ENCODE measurements around the gene SSBP3. TPM values are rescaled to one million over a fixed set of nuclear protein-coding genes. Genes with fewer than 3 reads are reported as not detected.

The SSBP3 gene
- total RNA-seq, 1 donor from 2014 or later: 57.0 TPM

DNA sequence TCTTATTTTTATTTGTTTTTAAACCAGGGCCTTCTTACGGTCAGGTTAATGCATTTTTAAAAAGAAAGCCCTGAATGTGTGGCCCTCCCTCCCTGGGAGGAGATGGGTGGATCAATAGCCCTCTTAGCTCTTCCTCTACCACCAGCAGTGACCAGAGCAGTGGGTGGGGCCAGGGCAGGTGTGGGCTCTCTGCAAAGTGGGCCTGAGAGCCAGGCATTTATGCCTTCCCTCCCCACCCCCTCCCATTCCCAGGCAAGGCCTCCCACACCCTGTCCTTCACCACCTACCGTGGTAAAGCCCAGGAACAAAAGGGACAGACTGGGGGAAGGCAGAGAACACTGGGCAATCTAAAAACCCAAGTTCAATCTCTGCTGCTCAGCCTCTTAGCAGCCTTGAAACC is 63.9 kb downstream of the SSBP3 start:
- no peak for DNase-seq
- intact Hi-C loops (cut with micrococcal nuclease): no loop called here
- peak; percentile 19 for ATAC-seq

DNA sequence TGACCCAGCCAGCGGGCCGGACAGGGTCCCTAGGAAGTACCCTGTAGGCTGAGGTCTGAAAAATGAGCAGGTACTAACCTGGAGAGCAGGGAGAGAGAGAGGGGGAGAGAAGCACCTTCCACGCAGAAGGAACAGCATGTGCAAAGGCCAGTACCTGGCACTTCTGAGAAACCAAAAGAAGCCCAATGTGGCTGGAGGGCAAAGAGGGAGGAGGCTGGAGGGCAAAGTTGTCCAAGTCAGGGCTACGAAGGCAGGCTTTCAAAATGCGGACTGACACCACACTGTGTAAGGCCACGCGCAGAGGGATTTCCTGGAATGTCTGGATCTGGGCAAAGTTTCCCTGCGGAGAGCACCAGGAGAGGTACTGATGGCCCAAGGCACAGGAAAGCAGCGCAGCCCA is 64.4 kb downstream of the SSBP3 start:
- DNase-seq: no peak
- intact Hi-C loops (cut with micrococcal nuclease): no loop called here
- no peak for ATAC-seq

DNA sequence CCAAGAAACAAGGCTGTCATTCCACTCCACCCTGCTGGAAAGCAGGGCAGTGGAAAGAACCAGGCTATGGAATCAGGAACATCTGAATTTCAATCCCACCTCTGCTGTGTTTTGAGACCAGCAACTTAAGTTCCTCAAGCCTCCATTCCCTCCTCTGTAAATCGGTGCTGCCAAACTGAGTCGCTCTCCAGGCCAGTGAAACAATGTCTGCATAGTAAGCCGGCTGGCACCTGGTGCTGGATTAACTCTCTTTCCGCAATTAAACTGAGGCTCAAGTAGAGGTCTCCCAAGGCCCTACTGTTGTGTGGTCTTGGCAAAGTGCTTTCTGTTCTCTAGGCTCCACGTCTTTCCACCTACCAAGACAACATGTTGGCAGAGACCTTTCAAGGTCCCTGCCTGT is 65.3 kb downstream of the SSBP3 start:
- DNase-seq: no peak
- ATAC-seq: no peak
- intact Hi-C loops (cut with micrococcal nuclease): no loop called here

DNA sequence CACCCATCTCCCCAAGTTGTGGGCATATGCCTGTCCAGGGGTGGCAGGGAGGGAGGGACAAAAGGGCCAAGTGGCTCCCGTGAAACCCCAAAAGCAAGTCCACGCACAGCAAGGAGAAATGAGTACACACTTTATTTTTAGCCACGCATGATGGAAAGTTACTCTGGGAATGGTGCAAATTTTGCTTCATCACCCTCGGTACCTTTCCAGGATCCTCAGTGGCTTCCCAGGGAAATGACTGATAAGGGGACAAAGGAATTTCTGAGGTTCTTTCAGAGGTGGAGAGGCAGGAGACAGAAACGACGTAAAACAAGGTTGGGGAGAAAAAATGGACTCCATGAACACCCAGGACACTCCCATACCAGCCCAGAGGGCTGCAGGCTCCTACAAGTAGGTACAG is 65.8 kb downstream of the SSBP3 start:
- DNase-seq (no peak), ATAC-seq (peak; percentile 6)
- intact Hi-C loops (cut with micrococcal nuclease): no loop called here

- intact Hi-C loops (cut with micrococcal nuclease): no loop called here
- ATAC-seq: no peak
- no peak for DNase-seq
Measured at GRCh38 chr1:54339126-54339525, 67.1 kb downstream of the SSBP3 start.

DNA sequence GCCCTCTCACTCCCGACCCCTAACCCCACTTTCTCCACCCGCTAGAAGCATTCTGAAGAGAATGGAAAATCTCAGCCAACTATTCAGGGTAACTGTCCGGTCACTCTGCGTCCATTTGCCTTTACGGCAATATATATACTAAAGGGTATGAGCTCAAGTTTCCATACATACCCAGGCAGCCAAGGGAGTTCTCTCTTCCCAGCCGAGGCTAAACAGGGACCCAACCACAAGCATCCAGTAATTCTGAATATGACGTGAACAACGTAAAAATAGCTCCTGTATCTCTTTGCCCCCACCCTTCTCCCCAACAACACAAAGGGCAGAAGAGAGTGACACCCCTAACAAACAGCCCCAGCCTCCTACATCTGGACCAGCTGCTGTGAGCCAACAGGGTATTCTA is 67.7 kb downstream of the SSBP3 start:
- ATAC-seq: peak; percentile 4
- intact Hi-C loops (cut with micrococcal nuclease): no loop called here
- no peak for DNase-seq

GRCh38 chr1:54337928-54338327 is 68.3 kb downstream of the SSBP3 start:
- intact Hi-C loops (cut with micrococcal nuclease): no loop called here
- DNase-seq: no peak

GRCh38 chr1:54337034-54337433 is 69.2 kb downstream of the SSBP3 start:
- DNase-seq: no peak
- no peak for ATAC-seq
- intact Hi-C loops (cut with micrococcal nuclease): no loop called here

More at GRCh38 chr1:54337928-54338327, 68.3 kb downstream of the SSBP3 start:
- ATAC-seq: no peak

DNA sequence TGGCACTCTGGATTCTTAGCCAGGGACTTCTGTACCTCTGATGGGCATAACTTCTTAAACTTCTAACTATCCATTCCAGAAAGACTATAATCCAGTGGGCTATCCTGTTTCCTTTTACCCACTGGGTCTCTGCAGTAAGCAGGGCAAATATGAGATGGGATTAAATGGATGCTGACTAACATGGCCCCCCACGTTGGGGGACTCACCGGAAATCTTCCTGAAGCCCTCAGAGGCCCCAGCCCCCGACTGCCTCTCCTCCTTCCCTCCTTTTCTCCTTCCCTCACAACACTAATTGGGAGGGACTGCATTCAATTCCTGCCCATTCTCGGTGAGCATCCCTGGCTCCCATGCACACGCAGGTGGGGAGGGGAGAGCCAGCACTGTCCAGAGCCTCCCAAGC is 70.1 kb downstream of the SSBP3 start:
- no peak for DNase-seq
- ATAC-seq: no peak
- intact Hi-C loops (cut with micrococcal nuclease): no loop called here

DNA sequence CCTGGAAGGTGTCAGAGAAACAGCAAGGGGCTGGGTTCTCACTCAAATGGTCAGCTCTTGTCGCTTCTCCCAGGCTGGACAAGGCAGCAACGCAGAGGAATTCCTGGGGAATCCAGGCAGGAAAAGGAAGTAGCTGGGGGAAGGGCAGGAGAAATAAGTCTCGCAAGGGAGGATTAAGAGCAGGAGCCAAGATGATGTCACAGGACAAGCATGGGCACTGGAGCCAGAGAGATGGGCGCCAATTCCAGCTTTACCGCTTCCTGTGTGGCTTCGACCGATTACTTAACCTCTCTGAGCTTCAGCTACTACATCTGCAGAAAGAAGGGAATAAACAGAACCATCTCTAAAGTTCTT is 70.5 kb downstream of the SSBP3 start:
- peak; percentile 76 for ATAC-seq
- intact Hi-C loops (cut with micrococcal nuclease): no loop called here
- DNase-seq: peak; percentile 67

DNA sequence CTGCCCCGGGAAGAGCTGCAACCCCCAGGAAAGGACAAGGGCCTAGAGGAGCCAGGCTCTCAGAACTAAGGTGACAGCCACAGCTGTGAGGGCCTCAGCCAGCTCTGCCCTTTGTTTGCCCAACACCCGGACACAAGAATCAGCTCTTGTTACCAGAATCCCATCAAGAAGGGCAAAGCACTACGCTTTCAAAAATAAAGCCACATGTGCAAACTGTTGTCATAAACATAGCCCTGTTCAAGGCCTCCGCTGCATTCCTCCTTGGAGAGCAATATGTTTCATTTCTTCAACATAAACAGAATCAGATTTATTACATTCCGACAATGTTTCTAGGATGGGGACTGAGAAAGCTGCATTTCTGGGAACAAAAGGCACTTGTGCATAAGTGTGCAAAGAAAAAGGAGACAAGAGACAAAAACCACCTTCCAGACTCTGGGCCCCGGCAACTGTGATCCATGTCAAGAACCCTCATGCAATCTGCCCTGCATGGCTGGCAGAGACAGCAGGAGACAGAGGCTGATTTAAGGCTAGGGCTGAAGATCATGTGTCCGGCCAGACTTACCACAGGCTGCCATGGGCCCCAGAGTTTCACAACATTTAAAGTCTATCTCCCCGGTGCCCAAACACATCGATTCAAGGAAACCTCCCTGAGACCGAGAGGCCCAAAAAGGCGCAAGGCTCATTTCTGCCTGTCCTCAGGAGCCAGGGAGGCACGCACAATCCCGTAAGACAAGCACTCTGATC is 71.0 kb downstream of the SSBP3 start:
- peak; percentile 24 for ATAC-seq
- peak; percentile 33 for DNase-seq
- intact Hi-C loops (cut with micrococcal nuclease): no loop called here

GRCh38 chr1:54332781-54333585 is 73.2 kb downstream of the SSBP3 start:
- intact Hi-C loops (cut with micrococcal nuclease): no loop called here
- DNase-seq (peak; percentile 68), ATAC-seq (peak; percentile 5)

- ATAC-seq: no peak
- DNase-seq: no peak
- intact Hi-C loops (cut with micrococcal nuclease): no loop called here
Measured at GRCh38 chr1:54331843-54332463, 74.2 kb downstream of the SSBP3 start.

GRCh38 chr1:54331091-54331772 is 75.0 kb downstream of the SSBP3 start:
- DNase-seq (no peak), ATAC-seq (peak; percentile 8)
- intact Hi-C loops (cut with micrococcal nuclease): no loop called here

GRCh38 chr1:54329312-54330003 is 76.7 kb downstream of the SSBP3 start:
- no peak for DNase-seq
- ATAC-seq: no peak
- intact Hi-C loops (cut with micrococcal nuclease): no loop called here

DNA sequence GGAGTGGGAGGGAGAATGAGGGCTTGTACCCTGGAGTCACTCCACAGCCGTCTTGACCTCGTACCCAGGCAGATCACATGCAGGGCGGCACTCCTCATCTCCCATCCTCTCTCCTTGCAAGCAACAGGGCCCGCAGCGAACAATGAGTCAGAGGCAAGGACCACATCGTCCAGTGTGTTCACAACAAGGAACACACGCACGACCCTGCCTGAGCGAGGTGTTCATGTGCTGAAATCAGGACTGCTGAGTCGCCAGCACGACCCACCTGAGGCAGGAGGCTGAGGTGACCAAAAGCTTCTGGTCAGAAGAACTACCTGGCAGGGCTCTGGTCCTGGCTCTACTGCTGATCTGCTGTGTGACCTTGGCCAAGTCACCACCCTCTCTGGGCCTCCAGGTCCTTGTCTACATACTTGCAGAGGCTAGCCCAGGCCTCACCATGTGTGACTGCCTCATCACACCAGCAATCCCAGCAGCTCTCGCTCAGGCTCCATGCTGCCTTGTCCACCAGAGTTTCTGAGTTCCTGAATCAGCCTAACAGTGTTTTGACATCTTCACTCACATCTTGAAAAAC is 78.0 kb downstream of the SSBP3 start:
- intact Hi-C loops (cut with micrococcal nuclease): no loop called here
- ATAC-seq (no peak), DNase-seq (no peak)

DNA sequence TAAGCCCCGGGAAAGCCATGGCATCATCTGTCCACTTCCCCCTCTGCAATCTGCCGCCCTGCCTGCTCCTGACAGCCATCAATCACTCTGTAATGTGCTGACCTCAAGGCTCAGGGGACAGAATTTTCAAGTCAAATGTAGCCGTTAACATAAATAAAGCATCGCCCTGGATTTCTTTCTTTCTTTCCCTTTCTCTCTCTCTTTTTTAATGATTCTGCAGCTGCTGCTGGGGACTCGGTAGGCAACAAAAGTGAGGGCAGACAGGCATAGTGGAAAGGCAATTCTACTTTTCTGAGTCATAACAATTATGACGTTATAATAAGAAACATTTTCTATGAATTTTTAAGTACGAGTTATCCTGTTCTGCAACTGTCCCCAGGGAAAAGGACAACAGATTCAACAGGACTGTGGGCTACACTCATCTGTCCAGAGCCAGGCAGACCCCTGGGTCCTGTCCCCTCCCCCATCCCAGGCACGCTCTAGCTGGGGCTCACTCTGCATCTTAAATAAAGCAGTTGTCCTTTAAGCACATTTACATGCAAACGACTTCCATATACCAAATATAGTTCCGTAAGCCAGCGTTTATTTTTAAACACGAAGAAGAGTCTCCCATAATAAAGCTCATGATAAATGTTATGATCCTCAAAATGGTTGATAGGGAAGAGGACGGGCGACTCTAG is 78.7 kb downstream of the SSBP3 start:
- ATAC-seq (no peak), DNase-seq (no peak)
- intact Hi-C loops (cut with micrococcal nuclease): no loop called here

Data from left ventricle myocardium superior (tissue), 1 donor.